ENCODE results near the gene GRM8.

DNA sequence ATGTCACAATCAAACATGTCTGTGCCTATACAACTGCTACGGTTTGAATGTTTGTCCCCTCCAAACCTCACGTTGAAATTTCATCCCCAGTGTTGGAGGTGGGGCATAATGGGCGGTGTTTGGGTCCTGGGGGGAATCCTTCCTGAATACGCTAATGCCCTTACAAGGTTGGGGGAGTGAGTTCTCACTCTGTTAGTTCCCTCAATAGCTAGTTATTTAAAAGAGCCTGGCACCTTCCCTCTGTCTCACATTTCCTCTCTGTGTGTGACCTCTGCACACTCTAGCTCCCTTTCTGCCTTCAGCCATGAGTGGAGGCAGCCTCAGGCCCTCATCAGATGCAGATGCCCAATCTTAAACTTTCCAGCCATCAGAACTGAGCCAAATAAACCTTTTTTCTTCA, 129.5 kb downstream of the GRM8 start:
- TF ChIP-seq, protein P1, sequence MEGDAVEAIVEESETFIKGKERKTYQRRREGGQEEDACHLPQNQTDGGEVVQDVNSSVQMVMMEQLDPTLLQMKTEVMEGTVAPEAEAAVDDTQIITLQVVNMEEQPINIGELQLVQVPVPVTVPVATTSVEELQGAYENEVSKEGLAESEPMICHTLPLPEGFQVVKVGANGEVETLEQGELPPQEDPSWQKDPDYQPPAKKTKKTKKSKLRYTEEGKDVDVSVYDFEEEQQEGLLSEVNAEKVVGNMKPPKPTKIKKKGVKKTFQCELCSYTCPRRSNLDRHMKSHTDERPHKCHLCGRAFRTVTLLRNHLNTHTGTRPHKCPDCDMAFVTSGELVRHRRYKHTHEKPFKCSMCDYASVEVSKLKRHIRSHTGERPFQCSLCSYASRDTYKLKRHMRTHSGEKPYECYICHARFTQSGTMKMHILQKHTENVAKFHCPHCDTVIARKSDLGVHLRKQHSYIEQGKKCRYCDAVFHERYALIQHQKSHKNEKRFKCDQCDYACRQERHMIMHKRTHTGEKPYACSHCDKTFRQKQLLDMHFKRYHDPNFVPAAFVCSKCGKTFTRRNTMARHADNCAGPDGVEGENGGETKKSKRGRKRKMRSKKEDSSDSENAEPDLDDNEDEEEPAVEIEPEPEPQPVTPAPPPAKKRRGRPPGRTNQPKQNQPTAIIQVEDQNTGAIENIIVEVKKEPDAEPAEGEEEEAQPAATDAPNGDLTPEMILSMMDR (IDR thresholded peaks at IDR 0.05): no peak
- no peak for TF ChIP-seq EP300 (IDR thresholded peaks at IDR 0.05)
- no peak for TF ChIP-seq POLR2A (IDR thresholded peaks at IDR 0.05)
- TF ChIP-seq POLR2AphosphoS5 (IDR thresholded peaks at IDR 0.05): no peak

All from suprapubic skin (tissue), 4 donors.